GM12874 (cell line): Measurements from ENCODE around the gene SMO.

Source experiments
- TF ChIP-seq, protein P1 (sequence below): IDR thresholded peaks from 2 replicates; pipeline ENCODE4 v1.5.1; 2011; ENCODE audit warnings: low read depth, mild to moderate bottlenecking, control low read depth, low read length, moderate library complexity; ENCODE audit not compliant: insufficient read depth

Gene SMO

DNA sequence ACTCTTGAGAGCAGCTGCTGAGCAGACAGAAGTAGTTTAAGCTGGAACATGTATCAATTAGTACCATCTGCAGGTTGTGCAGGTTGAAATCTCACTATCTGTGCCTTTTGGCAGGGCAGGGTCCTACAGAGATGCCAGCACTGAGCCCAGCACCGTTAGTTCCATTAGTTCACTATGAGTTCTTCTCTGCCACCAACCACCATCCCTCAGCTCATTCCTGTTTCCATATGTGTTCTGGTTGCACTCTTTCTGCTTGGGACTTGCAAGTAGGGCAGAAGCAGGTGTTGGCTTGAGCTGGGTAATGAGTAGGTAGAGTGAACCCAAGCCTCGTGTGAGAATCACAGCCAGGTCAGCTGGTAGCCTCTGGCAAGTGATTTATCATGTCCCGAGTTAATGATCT is 2.8 kb downstream of the SMO start:
- TF ChIP-seq, protein P1, sequence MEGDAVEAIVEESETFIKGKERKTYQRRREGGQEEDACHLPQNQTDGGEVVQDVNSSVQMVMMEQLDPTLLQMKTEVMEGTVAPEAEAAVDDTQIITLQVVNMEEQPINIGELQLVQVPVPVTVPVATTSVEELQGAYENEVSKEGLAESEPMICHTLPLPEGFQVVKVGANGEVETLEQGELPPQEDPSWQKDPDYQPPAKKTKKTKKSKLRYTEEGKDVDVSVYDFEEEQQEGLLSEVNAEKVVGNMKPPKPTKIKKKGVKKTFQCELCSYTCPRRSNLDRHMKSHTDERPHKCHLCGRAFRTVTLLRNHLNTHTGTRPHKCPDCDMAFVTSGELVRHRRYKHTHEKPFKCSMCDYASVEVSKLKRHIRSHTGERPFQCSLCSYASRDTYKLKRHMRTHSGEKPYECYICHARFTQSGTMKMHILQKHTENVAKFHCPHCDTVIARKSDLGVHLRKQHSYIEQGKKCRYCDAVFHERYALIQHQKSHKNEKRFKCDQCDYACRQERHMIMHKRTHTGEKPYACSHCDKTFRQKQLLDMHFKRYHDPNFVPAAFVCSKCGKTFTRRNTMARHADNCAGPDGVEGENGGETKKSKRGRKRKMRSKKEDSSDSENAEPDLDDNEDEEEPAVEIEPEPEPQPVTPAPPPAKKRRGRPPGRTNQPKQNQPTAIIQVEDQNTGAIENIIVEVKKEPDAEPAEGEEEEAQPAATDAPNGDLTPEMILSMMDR: no peak

DNA sequence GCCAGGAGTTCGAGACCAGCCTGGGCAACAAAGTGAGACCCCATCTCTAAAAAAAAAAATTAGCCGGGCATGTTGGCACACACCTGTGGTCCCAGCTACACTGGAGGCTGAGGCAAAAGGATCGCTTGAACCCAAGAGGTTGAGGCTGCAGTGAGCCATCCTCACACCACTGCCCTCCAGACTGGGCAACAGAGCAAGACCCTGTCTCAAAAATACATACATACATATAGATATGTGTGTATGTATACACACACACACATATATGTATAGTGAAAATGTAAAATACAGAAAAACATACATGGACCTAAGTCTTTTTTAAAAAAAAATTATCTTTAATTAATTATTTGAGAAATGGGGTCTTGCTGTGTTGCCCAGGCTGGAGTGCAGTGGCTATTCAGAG is 5.5 kb downstream of the SMO start:
- TF ChIP-seq, protein P1: no peak

DNA sequence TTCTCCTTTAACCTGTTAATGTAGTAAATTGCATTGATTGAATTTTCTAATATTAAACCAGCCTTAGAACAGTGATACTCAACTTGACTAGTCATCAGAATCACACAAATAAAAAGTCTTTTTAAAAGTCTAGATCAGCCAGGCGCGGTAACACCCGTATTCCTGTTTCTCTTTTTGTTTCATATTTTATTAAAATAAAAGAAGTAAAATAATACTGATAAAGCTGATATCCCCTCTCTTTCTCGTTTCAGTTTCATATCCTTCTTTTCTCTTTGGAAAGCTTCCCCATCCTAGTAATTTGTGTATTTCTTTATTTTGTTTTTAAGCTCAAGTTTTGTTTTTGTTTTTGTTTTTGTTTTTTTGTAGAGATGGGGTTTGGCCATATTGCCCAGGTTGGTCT is 9.3 kb downstream of the SMO start:
- TF ChIP-seq, protein P1: no peak

DNA sequence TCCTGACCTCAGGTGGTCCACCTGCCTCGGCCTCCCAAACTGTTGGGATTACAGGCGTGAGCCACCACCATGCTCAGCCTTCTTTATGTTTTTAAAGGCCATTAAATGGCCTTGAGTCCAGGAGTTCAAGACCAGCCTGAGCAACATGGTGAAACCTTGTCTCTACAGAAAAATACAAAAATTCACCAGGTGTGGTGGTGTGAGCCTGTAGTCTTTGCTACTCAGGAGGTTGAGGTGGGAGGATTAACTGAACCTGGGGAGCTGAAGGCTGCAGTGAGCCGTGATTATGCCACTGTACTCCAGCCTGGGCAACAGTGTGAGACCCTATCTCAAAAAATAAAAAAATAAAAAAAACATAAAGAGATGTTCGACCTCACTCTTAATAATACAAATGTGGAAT is 11.0 kb downstream of the SMO start:
- TF ChIP-seq, protein P1: no peak

DNA sequence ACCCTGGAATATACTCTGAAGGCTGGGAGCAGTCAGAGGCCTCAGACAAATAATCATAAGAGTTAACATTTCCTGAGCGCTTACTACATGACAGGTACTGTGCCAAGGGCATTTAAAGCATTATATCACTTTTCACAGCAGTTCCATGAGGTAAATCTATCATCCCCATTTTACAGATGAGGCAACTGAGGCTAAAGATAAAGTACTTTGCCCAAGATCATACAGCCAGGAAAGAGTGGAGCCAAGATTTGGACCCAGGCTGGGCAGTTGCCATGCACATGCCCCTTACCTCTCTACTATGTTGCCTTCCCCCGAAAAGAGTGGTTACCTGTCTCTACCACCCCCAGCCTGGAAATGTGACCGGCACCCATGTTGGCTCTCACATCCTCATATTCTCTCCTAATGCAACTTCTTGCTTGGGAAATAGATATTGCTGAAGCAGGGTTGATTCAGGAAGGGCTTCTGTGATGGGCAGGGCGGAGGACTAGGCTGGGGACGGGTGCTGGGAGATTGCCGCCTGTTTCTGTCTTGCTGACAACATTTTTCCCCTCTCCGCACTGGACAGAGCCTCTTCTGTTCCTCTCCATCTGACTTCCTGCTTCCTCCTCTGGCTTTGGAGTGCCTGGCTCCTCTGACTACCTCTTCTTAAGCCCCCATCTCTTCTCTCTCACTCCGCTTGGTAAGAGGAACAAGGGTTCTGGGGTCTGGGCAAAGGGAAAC is 13.8 kb downstream of the SMO start:
- TF ChIP-seq, protein P1: no peak

DNA sequence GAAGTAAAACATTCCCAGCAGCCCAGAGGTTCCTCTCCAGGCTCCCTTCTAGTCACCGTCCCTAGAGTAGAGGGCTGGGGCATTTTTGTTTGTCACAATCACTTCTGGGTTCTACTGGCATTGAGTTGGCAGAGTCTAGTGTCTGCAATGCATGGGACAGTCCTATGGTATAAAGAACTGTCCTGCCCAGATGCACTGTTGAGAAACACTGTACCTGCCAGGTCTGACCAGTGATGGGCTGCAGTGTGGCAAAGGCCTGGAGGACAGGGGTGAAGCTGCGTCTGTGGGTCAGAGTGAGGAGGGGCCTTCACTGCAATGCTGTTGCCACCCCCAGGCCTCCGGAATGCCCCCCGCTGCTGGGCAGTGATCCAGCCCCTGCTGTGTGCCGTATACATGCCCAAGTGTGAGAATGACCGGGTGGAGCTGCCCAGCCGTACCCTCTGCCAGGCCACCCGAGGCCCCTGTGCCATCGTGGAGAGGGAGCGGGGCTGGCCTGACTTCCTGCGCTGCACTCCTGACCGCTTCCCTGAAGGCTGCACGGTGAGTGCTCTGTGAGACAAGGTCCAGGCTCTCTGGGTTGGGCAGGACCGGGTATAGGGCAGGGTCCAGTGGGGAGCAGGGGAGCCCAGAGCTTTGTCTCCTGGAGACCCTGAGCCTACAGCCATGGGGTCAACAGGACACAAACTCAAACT is 14.8 kb downstream of the SMO start:
- TF ChIP-seq, protein P1: no peak

DNA sequence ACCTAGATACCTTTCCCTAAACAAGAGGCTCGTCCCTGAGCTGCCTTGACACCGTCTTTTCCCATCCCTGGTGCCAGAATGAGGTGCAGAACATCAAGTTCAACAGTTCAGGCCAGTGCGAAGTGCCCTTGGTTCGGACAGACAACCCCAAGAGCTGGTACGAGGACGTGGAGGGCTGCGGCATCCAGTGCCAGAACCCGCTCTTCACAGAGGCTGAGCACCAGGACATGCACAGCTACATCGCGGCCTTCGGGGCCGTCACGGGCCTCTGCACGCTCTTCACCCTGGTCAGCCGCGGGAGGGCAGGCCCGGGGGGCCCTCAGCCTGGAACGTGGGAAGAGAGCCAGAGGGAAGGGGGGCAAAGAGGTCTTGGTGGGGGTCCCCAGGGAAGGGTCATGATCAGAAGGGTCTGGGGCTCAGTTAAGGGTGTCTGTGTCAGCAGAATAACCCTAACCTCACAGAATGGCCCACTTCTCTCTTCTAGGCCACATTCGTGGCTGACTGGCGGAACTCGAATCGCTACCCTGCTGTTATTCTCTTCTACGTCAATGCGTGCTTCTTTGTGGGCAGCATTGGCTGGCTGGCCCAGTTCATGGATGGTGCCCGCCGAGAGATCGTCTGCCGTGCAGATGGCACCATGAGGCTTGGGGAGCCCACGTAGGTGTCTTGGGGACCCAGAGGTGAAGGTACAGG is 16.8 kb downstream of the SMO start:
- TF ChIP-seq, protein P1: no peak
